ENCODE data around the gene LMLN.
"Not testable (repeated sequence)": the region's sequence is repeated elsewhere in the genome, so short reads cannot be mapped to it uniquely, and the experiment has no call there.

Gene LMLN

GRCh38 chr3:197958346-197958745 lies 1.7 kb upstream of the LMLN start:
- no peak for DNase-seq

GRCh38 chr3:197958848-197959247 lies 1.2 kb upstream of the LMLN start:
- DNase-seq: not testable (repeated sequence)

- no peak for DNase-seq
Measured at GRCh38 chr3:197959500-197959890, 522 bp upstream of the LMLN start.

GRCh38 chr3:197960694-197961581 lies 921 bp downstream of the LMLN start:
- no peak for DNase-seq

GRCh38 chr3:197961582-197961945 lies 1.5 kb downstream of the LMLN start:
- no peak for DNase-seq

- no peak for DNase-seq
Measured at GRCh38 chr3:197963019-197963637, 3.1 kb downstream of the LMLN start.

DNA sequence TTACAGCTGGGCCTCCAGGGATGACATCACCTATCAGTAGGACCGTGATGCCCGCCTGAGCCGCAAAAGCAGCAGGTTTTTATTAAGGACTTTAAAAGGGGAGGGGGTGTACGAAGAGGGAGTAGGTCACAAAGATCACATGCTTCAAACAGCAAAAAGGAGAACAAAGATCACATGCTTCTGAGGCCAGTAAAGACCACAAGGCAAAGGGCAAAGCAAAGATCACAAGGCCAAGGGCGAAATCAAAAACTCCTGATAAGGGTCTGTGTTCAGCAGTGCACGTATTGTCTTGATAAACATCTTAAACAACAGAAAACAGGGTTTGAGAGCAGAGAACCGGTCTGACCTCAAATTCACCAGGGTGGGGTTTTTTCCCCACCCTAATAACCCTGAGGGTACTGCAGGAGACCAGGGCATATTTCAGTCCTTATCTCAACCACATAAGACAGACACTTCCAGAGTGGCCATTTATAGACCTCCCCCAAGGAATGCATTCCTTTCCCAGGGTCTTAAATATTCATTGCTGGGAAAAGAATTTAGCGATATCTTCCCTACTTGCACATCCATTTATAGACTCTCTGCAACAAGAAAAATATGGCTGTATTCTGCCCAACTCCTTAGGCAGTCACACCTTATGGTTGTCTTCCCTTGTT lies 7.4 kb downstream of the LMLN start:
- not testable (repeated sequence) for DNase-seq

DNA sequence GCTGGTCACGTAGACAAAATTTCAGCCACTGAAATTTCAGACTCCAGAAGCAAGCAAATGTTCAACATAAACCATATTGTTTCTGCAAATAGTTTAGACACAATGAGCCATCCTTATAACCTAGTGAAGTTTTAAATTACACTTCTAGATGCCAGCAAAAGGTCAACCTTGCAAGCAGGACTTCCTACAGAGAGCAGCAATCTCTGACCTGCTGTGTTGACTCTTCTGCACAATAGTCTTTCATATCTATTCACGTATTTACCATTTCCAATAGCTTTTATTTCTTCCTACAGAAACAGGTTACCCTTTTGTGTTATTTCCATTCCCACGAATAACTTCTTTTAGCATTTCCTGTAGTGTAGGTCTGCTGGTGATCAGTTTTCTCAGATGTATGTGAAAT lies 10.6 kb downstream of the LMLN start:
- no peak for DNase-seq

DNA sequence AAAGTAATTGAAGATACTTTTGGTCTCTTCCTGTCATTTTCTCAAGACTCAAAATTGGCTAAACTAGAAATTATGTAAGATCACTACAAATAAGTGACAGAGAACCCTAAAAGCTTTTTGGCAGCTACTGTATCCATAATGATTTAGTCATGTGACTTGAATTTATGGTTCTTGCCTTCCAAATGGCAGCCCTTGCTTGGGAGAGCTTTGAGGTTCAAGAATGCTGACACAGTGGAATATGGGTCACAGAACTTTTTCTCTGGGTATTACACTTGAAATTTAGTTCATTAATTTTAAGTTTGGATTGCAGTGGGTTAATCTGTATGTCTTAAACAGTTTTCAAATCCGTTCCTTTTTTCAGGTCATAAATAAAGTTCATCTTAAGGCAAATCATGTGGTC lies 14.0 kb downstream of the LMLN start:
- DNase-seq: no peak

DNA sequence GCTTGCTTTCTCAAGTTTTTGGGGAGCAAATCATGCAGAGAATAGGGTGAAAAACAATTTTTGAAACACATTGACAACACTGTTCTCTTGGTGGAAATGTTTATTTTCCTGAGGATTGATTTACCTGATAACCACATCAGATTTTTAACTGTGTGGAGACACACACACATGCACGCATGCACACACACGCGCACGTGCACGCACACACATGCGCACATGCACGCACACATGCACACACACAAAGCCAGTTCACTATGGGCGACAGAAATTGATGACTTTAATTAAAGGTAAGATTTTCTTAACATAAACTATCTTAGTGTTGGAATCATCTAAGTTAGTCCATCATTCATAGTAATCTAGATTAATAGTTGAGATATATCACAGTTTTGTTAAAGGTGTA lies 15.3 kb downstream of the LMLN start:
- no peak for DNase-seq

DNA sequence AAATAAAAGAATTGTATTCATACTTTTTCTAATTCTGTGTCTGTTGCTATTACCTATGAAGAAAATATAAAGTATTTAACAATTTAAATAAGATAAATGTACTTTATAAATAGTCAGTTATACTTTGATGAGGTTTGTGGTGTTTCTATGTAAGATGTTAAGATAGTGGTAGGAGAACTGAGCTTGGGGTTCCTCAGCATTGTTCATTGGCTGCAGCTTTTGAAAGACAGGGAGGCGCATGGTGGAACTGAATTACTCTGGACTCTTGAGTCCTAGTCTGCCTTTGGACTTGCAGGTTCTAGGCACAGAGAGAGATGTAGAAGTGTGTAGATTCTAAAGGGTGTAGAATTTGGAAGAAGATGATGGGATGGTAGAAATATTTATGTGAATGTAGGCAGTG lies 23.1 kb downstream of the LMLN start:
- DNase-seq: no peak

DNA sequence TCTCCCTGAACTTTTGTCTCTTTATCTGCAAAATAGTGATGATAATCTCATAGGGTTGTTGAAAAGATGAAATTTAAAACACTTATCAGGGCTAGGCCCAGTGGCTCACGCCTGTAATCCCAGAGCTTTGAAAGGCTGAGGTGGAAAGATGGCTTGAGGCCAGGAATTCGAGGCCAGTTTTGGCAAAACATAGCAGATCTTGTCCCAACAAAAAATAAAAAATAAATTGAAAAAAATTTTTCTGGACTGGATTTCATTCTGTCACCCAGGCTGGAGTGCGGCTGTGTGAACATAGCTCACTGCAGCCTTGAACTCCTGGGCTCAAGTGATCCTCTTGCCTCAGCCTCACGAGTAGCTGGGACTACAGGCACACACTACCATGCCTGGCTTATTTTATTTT lies 29.6 kb downstream of the LMLN start:
- no peak for DNase-seq

GRCh38 chr3:197994736-197995135 lies 34.7 kb downstream of the LMLN start:
- DNase-seq: no peak

- DNase-seq: no peak
Measured at GRCh38 chr3:197996855-197997254, 36.8 kb downstream of the LMLN start.

DNA sequence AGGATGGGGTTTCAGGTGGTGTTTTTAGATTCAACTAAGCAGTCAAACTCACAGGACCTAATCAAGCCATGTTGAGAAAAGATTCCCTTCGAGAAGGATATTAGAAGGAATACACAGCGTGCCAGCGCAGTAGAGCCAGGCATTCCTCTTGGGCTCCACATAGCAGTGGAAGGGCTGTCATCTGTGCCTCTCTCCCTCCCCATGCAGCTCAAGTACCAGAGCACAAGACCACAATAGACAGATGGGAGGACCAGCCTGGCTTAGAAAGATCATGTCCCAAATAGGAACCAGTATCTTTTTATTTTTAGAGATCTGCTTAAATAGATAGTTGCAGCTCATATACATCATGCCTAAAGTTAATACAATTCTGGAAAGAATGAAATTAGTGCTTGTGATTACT lies 37.9 kb downstream of the LMLN start:
- DNase-seq: no peak

- no peak for DNase-seq
Measured at GRCh38 chr3:198017090-198017489, 57.1 kb downstream of the LMLN start.

DNA sequence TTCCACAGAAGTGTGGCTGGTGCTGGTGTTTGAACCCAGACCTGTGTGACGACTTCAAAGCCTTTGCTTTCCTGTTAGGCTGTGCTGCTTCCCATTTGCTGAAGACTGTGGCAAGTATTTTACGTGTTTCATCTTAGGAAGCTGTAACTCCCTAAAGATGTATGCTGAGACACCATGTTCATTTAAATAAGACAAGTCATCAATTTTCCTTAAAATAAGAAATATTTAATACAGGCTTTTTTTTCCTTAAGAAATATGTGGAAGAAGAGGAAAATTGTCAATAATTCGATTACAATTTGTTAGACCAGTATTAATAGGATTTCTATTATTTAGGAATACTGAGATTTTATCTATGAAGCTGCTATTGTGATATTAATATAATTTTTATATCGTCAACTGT lies 58.4 kb downstream of the LMLN start:
- DNase-seq: no peak

DNA sequence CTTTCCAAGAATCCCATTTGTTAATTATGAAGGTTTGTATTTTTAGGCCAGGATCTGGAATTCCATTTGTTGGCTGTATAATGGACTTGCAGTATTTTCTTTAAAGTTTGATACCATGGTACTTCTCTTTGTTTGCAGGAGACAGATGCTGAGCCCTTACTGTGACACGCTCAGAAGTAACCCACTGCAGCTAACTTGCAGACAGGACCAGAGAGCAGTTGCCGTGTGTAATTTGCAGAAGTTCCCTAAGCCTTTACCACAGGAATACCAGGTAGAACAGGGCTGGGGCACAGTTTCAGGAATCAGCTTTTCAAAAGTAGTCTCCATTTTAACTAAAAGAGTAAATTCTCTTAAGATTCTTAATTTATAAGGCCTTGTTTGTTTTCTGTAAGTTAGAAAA lies 59.1 kb downstream of the LMLN start:
- no peak for DNase-seq

- no peak for DNase-seq
Measured at GRCh38 chr3:198021320-198021719, 61.3 kb downstream of the LMLN start.

GRCh38 chr3:198022604-198023003 lies 62.6 kb downstream of the LMLN start:
- no peak for DNase-seq

- no peak for DNase-seq
Measured at GRCh38 chr3:198025644-198026043, 65.6 kb downstream of the LMLN start.

- no peak for DNase-seq
Measured at GRCh38 chr3:198026620-198027019, 66.6 kb downstream of the LMLN start.

DNA sequence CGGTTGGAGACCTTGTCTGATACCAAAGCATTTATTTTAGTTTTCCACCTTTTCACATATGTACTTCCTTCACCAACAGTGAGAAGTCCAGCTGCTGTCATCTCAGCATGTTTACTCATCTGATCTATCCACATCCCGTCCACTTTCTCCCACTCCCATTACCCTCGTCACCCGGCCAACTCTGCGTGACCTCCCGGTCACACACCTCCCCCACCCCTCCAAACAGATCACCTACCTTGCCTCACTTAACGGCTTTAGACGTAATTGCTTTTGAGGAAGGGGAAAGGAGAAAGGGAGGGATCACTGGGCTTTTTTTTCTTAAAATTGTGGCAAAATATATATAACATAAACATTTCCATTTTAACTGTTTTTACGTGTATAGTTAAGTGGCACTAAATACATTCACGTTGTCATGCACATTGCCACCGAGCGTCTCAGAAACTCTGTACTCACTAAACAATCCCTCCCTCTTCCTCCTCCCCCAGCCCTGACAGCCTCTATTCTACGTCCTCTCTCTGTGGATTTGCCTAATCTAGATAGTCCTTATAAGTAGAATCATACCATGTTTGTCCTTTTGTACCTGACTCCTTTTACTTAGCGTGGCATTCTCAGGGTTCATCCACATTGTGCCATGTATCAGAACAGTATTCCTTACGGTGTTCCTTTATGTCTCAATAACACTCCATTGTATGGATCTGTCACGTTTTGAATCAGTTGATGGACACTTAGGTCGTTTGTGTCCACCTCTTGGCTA lies 67.2 kb downstream of the LMLN start:
- no peak for DNase-seq
